Measurements from ENCODE around the gene ANKLE2. TPM values are rescaled to one million over a fixed set of nuclear protein-coding genes. Genes with fewer than 3 reads are reported as not detected.
A peak's percentile ranks its signal among the peaks of the same experiment; 100 is the strongest.
"Not testable (repeated sequence)": the region's sequence is repeated elsewhere in the genome, so short reads cannot be mapped to it uniquely, and the experiment has no call there.

Gene ANKLE2
- total RNA-seq, 1 donor = 97.8 TPM

DNA sequence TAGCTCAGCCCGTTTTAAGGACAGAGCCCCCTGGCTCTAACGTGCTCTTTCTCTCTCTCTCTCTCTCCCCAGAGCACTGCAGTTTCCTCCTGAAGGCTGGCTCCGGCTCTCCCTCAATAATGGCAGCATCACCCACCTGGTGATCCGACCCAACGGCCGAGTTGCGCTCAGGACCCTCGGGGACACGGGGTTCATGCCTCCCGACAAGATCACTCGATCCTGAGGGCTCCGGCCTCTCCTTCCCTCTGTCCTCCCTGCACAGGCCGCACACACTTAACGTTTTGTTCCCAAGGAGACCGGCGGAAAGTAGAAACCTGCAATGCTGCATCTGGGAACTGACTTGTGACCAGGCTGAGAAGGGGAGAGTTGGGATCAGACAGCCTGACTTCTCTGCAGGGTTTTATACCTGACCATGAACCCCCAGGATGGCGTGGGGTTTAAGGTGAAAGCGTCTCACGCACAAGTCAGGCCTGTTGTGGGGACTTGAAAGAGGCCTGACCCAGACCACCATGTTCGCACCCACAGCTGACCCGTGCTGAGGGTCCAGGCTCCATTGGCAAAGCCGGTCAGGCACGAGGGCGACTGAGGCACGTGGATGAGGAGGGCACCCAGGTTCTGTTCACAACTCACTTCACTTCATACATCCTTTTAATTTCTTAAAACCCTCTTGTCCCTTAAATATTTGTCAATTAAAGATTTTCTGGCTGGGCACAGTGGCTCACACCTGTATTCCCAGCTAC, 40.9 kb downstream of the ANKLE2 start:
- no peak for DNase-seq (ENCODE audit: low read depth in 2 of 3, low spot score in 2 of 3)

DNA sequence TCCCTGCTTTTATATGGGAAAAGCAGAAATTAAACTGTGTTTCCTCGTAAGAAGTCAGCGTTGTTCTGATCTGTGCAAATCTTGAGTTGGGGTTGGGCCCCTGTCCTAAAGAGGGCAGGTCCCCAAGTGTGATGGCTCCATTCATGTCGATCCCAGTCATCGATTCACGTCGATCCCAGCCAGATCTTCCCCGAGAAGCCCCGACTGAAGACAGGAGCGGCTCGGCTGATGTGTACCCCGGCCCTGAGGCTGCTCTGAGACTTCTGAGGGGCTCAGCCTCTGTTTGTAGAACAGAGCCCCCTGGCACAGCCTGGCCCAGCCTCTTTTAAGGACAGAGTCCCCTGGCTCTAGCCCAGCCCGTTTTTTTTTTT, 41.7 kb downstream of the ANKLE2 start:
- no peak for DNase-seq (ENCODE audit: low read depth in 2 of 3, low spot score in 2 of 3)

DNA sequence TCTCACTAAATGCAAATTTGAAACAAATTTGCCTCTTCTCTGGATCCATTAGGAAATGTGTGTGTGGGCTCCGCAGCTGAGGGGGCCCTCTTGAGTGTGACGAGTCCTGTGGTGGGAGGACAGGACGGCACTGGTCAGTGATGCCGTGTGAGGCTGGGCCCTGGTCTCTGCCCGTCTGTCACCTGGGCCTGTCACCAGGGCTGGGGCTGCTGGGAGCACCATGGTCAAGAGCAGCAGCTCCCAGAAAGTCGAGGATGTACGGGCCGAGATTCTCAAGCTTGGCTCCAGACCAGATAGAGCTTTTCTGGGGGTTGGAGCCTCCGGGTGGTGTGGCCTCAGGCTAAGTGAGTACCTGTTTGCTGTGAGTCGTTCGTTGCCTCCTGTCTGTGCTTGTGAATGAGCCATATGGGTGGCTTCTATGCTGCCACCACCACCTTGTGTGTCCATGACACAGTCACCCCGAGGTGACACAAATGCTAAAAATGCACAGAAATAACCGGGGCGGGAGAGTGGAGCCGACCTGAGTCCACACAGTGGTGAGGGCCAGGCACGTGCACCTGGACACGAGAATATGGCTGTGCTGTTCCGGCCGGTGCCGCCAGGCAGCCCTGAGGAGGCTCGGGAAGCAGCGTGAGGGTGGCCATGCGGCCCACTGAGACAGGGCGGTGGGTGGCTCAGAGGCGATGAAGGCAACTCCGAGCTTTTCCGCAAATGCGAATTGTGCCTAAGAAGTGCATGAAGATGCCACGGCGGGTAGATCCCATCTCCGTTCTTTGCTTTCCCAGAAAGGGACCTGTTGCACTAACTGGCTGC, 42.3 kb downstream of the ANKLE2 start:
- no peak for DNase-seq (ENCODE audit: low read depth in 2 of 3, low spot score in 2 of 3)

DNA sequence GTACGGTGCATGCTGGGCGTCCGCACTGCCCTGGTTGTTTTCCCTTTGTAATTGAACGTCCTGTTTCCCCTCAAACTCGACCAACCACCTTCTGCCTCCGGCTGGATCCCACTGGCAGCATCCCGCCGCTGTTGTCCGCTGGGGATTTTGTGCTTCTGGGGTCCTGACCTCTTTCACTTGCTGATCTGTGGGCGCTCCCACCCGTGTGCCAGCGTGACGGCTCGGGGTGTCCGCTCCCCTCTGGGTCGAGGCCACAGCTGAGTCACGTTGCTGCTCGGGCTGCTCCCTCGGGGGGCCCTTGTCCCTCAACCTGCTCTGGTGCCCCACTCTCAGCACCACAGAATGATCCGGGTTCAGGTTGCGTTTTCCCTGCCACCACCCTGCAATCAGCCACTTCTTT, 43.0 kb downstream of the ANKLE2 start:
- no peak for DNase-seq (ENCODE audit: low read depth in 2 of 3, low spot score in 2 of 3)

DNA sequence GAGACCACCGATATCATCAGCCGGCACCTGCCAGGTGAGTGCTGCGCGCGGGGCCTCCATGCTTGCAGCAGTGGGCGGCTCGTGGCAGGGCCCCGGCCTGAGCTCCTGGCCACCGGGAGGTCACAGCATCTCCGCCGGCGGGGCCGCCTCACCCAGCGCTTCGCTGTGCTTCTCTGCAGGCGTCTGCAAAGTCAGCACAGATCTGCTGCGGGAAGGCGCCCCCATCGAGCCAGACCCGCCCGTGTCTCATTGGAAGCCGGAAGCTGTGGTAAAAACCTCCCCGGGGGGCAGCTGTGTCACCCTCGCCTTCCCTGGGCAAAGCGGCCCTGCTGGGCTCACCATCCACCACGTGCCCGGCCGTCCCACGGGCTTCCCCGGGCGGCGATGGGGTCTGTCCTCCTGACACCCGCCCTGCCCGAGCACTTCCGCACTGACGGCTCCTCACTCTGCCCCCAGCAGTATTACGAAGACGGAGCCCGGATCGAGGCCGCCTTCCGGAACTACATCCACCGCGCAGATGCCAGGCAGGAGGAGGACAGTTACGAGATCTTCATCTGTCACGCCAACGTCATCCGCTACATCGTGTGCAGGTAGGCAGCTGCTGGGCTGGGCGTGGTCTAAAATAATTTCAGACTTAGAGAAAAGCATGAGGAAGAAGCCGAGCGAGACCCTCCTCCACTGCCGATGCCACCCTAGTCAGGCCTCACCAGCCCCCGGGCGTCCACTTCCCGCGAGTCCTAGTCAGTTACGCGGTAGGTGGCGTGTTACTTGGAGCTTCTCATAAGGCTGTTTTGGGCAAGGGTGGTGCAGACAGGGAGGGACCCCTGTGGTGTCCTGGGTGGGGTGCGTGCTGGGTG, 43.9 kb downstream of the ANKLE2 start:
- DNase-seq (ENCODE audit: low read depth in 2 of 3, low spot score in 2 of 3) = no peak

DNA sequence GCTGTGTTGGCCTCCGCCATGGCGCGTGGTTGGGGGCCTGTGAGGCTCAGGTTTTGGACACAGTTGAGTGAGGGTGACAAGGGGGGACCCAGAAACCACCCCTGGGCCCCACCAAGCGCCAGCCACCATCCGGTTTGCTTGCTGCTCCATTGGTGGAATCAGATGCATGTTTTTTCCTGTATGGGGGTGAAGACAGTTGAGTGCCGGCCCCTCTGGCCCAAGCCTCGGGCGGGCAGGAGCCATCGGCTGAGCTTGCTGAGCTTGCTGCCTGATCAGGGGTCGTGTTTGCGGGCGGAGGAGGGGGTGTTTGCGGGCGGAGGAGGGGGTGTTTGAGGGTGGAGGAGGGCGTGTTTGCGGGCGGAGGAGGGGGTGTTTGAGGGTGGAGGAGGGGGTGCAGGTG, 44.6 kb downstream of the ANKLE2 start:
- no peak for DNase-seq (ENCODE audit: low read depth in 2 of 3, low spot score in 2 of 3)

DNA sequence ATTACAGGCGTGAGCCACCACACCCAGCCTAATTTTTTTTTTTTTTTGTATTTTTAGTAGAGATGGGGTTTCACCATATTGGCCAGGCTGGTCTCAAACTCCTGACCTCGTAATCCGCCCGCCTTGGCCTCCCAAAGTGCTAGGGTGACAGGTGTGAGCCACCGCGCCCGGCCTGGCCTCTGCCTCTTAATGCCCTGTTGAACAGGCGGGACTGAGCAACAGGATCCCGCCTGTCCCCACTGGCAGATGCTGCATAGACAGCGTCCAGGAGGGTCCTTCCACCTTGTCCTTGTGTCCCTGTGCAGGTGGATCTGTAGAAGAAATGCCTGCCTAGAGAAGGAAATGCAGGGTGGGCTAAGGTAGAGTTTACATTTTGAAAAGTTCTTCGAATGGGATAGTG, 45.3 kb downstream of the ANKLE2 start:
- no peak for DNase-seq (ENCODE audit: low read depth in 2 of 3, low spot score in 2 of 3)

DNA sequence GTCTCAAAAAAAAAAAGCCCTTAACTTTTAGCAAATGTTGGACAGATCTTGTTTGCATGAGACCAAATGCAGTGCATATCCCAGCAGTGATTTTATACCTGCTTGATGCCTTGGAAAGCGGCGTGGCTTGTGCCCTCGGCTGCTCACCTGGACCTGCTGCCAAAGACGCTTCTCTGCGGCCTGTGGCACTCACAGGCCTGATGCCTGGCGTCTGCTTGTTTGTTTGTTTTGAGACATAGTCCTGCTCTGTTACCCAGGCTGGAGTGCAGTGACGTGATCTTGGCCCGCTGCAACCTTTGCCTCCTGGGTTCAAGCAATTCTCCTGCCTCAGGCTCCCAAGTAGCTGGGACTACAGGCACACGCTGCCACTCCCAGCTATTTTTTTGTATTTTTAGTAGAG, 45.8 kb downstream of the ANKLE2 start:
- no peak for DNase-seq (ENCODE audit: low read depth in 2 of 3, low spot score in 2 of 3)

DNA sequence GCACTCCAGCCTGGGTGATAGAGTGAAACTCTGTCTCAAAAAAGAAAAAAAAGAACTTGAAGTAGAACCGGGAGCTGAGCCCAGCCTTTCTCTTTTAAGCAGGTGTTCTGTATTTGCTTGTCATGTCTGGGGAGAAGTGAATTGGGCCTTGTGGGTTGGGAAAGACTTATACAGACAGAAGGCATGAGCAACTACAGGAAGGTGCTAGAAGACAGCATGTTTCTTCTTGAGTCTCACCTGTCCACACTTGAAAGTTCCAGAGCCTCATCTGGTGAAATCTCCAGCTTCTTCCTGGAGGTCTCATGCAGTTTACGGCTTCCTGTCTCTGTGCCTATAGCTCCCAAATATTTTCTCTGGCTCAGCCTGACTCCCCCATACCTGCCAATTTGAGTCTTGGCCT, 48.5 kb downstream of the ANKLE2 start:
- DNase-seq (ENCODE audit: low read depth in 2 of 3, low spot score in 2 of 3) = no peak

DNA sequence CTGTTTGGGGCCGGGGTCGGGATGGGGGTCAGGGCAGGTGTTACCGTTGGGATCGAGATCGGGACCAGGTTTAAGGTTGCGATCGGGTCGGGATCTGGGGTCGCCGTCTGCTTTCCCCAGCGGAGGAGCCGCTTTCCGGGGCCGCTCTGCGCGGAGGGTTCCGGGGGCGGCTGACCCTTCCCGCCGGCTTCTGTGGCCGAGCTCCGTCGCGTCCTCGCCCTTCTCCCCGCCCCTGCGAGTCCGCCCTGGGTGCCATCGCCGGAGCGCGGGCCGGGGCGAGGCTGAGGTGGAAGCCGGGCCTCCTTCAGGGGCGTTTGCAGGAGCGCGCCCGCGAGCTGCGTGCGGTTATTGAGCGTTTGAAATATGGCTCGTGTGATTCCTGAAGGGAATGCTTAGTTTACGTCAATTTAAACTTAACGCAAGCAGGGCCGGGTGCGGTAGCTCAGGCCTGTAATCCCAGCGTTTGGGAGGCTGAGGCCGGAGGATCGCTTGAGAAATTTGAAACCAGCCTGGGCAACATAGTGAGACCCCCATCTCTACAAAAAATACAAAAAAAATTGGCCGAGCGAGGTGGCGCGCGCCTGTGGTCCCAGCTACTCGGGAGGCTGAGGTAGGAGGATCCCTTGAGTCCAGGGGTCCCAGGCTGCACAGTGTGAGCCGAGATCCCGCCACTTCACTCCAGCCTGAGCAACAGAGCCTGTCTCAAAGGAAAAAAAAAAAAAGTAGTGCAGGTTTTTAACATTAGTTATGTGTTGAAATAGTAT, 50.4 kb downstream of the ANKLE2 start:
- DNase-seq (ENCODE audit: low read depth in 2 of 3, low spot score in 2 of 3) = peak in 2 of 3 donors; percentile 3 to 4

DNA sequence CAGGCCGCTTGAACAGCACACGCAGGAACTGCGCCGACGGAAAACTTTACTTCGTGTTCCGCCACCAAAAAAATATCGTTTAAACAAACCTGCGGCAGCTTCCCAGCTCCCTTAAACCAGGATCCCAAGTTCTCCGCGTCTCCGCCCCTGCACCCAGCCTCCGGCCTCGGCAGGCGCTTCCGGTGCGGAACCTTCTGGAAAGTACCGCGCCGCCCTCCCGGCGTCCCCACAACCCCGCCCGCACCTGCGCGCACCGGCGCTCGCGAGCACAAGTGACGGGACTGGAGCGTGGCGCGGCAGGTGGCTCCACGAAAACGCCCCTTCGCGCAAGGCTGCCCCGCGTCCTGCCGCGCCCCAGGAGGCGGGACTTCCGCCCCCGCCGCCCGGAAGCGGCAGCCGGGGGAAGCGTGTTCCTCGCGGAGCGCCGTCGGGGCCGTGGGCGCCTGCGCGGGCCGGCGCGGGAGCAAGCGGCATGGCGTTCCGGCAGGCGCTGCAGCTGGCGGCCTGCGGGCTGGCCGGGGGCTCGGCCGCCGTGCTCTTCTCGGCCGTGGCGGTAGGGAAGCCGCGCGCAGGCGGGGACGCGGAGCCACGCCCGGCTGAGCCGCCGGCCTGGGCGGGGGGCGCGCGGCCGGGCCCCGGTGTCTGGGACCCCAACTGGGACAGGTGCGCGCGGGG, 51.1 kb downstream of the ANKLE2 start, which contains the start of gene PGAM5:
TSS of gene PGAM5 (plus strand) at position 438 of the 675 bp plus-strand sequence. CDS start at position 473, 35 bp downstream.
- DNase-seq (ENCODE audit: low read depth in 2 of 3, low spot score in 2 of 3) = peak; percentile 92 to 93 (median 93)

DNA sequence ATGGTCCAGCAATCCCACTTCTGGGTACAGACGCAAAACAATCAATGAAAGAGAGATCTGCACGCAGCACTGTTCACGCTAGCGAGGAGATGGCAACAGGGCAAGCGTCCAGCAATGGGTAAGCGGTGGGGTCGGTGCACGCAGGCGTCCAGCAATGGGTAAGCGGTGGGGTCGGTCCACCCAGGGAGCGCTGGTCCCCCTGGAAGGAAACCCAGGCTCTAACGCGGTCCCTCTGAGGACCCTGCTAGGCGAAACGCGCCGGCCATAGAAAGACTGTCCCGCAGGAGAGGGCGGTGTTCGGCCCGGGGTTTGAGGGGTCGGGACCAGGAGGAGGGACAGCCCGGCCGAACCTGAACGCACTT, 51.6 kb downstream of the ANKLE2 start:
- DNase-seq (ENCODE audit: low read depth in 2 of 3, low spot score in 2 of 3) = peak in 1 of 3 donors; percentile 9

DNA sequence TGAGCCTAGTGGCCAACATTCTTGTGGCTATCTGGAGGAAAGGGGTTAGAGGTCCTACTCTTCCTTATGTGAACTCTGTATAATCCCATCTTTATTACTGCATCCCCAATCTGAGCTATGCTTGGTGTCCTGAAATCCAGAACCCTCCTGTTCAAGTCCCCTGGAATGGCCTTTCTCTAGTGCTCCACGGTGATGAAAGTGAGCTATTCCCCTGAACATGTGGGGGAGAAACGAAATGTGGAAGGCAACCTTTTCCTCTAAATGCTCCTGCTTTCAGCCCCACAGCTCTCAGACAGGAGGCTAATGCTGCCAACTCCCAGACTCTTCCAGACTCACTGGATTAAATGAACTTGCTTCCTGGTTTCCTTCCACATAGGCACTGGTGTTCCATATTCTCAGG, 53.5 kb downstream of the ANKLE2 start:
- no peak for DNase-seq (ENCODE audit: low read depth in 2 of 3, low spot score in 2 of 3)

DNA sequence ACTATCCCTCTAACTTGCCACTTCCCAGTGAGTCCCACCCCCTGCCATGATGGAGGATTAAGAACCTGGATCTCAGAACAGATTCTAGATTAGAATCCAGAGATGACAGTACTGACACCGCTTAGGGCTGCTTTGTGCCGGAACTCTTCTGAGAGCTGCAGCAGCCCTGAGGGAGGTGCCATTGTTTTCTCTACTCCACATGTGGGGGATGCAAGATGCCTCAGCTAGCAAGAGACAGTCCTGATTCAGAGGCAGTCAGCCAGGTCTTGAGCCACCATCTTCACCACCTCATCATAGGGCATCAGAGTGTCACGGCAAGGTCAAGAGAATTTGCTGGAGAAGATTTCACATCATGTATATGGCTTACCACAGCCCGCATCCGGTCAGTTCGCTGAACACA, 54.4 kb downstream of the ANKLE2 start:
- no peak for DNase-seq (ENCODE audit: low read depth in 2 of 3, low spot score in 2 of 3)

DNA sequence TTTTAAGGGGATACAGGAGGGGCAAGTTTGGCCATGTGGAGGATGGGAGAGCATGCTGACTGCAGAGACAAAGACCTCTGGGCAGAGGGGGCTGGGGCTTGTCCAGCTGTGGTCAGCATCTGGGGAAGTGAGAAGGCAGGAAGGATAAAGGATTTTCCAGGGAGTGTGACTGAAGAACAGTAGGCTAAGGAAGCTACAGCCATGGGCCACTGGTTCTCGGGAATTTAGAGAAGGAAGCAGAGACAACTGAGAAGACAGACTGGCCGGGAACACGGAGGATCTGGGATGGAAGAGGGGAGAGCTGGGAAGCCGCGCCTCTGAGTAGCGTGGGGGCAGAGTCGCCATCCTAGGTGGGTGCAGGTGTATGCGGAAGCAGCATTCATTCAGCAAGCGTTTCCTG, 58.0 kb downstream of the ANKLE2 start:
- DNase-seq (ENCODE audit: low read depth in 2 of 3, low spot score in 2 of 3) = no peak

DNA sequence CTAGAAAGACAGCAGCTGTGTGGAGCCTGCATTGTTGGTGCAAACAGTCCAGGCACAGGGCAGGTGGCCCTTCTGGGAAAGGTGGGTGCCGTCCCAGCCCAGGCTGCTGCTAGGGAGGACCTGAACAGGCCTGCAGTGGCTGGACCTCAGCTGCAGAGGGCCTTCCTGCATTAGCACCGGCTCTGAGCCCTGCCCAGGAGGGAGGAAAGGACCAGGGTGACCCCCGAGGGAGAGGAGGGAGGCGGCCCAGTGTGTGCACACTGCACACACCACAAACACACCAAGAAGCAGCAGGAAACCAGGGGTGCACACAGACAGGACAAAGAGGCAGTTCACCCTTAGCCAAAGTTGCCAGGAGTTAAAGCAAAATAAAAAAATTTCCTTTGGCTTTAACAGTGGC, 59.0 kb downstream of the ANKLE2 start:
- DNase-seq (ENCODE audit: low read depth in 2 of 3, low spot score in 2 of 3) = no peak

DNA sequence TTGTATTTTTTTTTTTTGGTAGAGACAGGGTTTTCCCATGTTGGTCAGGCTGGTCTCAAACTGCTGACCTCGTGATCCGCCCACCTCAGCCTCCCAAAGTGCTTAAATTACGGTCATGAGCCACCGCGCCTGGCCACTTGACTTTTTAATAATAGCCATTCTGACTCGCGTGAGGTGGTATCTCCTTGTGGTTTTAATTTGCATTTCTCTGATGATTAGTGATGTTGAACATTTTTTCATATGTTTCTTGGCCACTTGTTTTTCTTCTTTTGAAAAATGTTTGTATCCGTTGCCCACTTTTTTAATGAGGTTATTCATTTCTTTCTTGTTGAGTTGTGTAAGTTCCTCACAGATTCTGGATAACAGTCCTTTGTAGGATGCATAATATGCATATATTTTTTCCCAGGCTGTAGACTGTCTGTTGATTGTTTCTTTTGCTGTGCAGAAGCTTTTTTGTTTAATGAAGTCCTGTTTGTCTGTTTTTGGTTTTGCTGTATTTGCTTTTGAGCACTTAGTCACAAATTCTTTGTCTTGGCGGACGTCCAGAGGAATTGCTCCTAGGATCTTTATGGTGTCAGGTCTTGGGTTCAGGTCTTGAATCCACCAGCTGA, 61.3 kb downstream of the ANKLE2 start:
- no peak for DNase-seq (ENCODE audit: low read depth in 2 of 3, low spot score in 2 of 3)

DNA sequence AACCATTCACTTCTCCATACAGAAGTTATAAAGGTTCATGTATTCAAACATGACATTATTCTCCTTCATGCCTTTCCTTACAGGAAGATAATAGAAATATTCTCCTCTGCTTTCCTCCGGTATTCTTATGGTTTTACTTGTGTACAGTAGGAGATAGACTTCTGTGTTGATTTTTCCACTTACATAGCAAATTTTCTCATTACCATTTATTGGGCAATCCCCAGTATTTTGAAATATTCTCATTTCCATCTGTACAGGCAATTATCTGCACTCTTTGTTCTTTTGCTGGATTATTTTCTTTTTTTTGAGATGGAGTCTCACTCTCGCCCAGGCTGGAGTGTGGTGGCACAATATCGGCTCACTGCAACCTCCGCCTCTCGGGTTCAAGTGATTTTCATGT, 63.3 kb downstream of the ANKLE2 start:
- DNase-seq (ENCODE audit: low read depth in 2 of 3, low spot score in 2 of 3) = no peak

DNA sequence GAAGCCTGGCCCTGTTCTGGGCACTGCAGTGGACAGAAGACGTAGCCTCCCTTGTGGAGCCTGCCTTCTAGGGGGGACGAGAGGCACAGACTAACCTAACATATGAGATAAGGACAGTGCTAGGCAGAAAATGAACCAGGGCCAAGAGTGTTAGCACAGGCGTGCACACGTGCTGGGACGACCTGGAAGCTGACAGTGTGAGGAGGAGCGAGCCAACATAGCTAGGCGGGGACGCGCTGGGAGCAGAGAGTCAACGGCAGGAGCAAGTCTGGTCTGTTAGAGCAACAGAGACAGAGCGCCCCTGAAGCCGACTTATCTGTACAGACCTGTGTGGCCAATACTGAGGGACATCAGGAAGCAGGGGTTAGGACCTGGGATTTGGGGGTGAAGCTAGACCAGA, 66.2 kb downstream of the ANKLE2 start:
- DNase-seq (ENCODE audit: low read depth in 2 of 3, low spot score in 2 of 3) = no peak

DNA sequence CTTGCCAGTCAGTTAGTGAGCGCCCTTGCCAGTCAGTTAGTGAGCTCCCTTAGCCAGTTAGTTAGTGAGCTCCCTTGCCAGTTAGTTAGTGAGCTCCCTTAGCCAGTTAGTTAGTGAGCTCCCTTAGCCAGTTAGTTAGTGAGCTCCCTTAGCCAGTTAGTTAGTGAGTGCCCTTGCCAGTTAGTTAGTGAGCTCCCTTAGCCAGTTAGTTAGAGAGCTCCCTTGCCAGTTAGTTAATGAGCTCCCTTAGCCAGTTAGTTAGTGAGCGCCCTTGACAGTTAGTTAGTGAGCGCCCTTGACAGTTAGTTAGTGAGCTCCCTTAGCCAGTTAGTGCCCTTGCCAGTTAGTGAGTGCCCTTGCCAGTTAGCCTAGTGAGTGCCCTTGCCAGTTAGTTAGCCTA, 66.7 kb downstream of the ANKLE2 start:
- not testable (repeated sequence) for DNase-seq (ENCODE audit: low read depth in 2 of 3, low spot score in 2 of 3)

Data from hematopoietic multipotent progenitor cell (in vitro differentiated cells).